Stomach smooth muscle (tissue), 2 donors: ENCODE results near the gene COL27A1.

ENCODE experiments used
- H3K27ac ChIP-seq: one replicate; pipeline ENCODE4 v1.7.0; 2013; ENCODE audit warnings: mild to moderate bottlenecking, low read length, inconsistent platforms
- H3K27me3 ChIP-seq, 2 donors: one replicate each; pipeline ENCODE4 v1.7.0; 2013; ENCODE audit warnings: low read length in 2 of 2; ENCODE audit not compliant: insufficient read depth in 2 of 2, control insufficient read depth in 1 of 2
- H3K36me3 ChIP-seq, 2 donors: one replicate each; pipeline ENCODE4 v1.7.0; 2013; ENCODE audit warnings: low read length in 2 of 2; ENCODE audit not compliant: control insufficient read depth in 2 of 2, insufficient read depth in 2 of 2
- H3K4me1 ChIP-seq: one replicate; pipeline ENCODE4 v1.7.0; 2013; ENCODE audit warnings: low read length; ENCODE audit not compliant: control insufficient read depth, insufficient read depth
- H3K4me3 ChIP-seq, 2 donors: one replicate each; pipeline ENCODE4 v1.7.0; 2013; ENCODE audit warnings: low read length in 2 of 2
- H3K9ac ChIP-seq, 2 donors: one replicate each; pipeline ENCODE4 v1.7.0; 2013; ENCODE audit warnings: low read length in 2 of 2, mild to moderate bottlenecking in 1 of 2
- H3K9me3 ChIP-seq, 2 donors: one replicate each; pipeline ENCODE4 v1.7.0; 2013; ENCODE audit warnings: low read length in 2 of 2; ENCODE audit not compliant: control insufficient read depth in 2 of 2
- donor health status: healthy.
- donor health status: Pancreatic carcinoma.

Gene COL27A1

GRCh38 chr9:114202849-114203248, 47.5 kb downstream of the COL27A1 start:
- peaks cover 0 to 2% of the 10 kb centered on the region in 2 donors for H3K36me3 ChIP-seq

GRCh38 chr9:114203410-114204140, 48.2 kb downstream of the COL27A1 start:
- H3K4me1 ChIP-seq, result peaks cover 31% of the 10 kb centered on the region
- no peak overlapping the region for H3K9ac ChIP-seq
- H3K27me3 ChIP-seq, result no peaks in the 10 kb centered on the region
- no peak overlapping the region for H3K4me3 ChIP-seq
- peaks cover 0 to 2% of the 10 kb centered on the region in 2 donors for H3K36me3 ChIP-seq
- H3K9me3 ChIP-seq, result no peaks in the 10 kb centered on the region
- no peak overlapping the region for H3K27ac ChIP-seq

More at GRCh38 chr9:114202849-114203248, 47.5 kb downstream of the COL27A1 start:
- H3K27me3 ChIP-seq, result no peaks in the 10 kb centered on the region
- no peak overlapping the region for H3K9ac ChIP-seq
- H3K4me1 ChIP-seq, result peaks cover 35% of the 10 kb centered on the region
- no peaks in the 10 kb centered on the region for H3K9me3 ChIP-seq
- no peak overlapping the region for H3K27ac ChIP-seq
- no peak overlapping the region for H3K4me3 ChIP-seq

- Histone ChIP-seq H3K9ac (no peak overlapping the region), H3K36me3 (peaks cover 0 to 2% of the 10 kb centered on the region in 2 donors), H3K27ac (no peak overlapping the region), H3K9me3 (no peaks in the 10 kb centered on the region), H3K4me1 (peaks cover 30% of the 10 kb centered on the region), H3K4me3 (no peak overlapping the region), H3K27me3 (no peaks in the 10 kb centered on the region)
Observed at GRCh38 chr9:114204265-114204664, 48.9 kb downstream of the COL27A1 start.

GRCh38 chr9:114205171-114206015, 50.1 kb downstream of the COL27A1 start:
- Histone ChIP-seq H3K9me3 (no peaks in the 10 kb centered on the region), H3K4me3 (no peak overlapping the region), H3K36me3 (peaks cover 2 to 4% of the 10 kb centered on the region in 2 donors), H3K27me3 (no peaks in the 10 kb centered on the region), H3K9ac (no peak overlapping the region), H3K27ac (no peak overlapping the region), H3K4me1 (peaks cover 30% of the 10 kb centered on the region)

- Histone ChIP-seq H3K27ac (no peak overlapping the region), H3K9me3 (no peaks in the 10 kb centered on the region), H3K36me3 (peaks cover 2 to 4% of the 10 kb centered on the region in 2 donors), H3K4me1 (peaks cover 30% of the 10 kb centered on the region), H3K27me3 (no peaks in the 10 kb centered on the region), H3K9ac (no peak overlapping the region), H3K4me3 (no peak overlapping the region)
Observed at GRCh38 chr9:114206221-114206789, 51.0 kb downstream of the COL27A1 start.

- Histone ChIP-seq H3K4me1 (peaks cover 30% of the 10 kb centered on the region), H3K27me3 (no peaks in the 10 kb centered on the region), H3K27ac (no peak overlapping the region), H3K9ac (no peak overlapping the region), H3K4me3 (no peak overlapping the region), H3K9me3 (no peaks in the 10 kb centered on the region), H3K36me3 (peaks cover 2 to 4% of the 10 kb centered on the region in 2 donors)
Observed at GRCh38 chr9:114207034-114207810, 51.9 kb downstream of the COL27A1 start.

GRCh38 chr9:114207845-114208244, 52.5 kb downstream of the COL27A1 start:
- peaks cover 30% of the 10 kb centered on the region for H3K4me1 ChIP-seq
- H3K9ac ChIP-seq, result no peak overlapping the region
- no peaks in the 10 kb centered on the region for H3K27me3 ChIP-seq
- H3K36me3 ChIP-seq, result peaks cover 0 to 4% of the 10 kb centered on the region in 2 donors
- H3K4me3 ChIP-seq, result no peak overlapping the region
- no peak overlapping the region for H3K27ac ChIP-seq
- no peaks in the 10 kb centered on the region for H3K9me3 ChIP-seq

- Histone ChIP-seq H3K4me3 (no peak overlapping the region), H3K27ac (no peak overlapping the region), H3K9ac (no peak overlapping the region), H3K27me3 (no peaks in the 10 kb centered on the region), H3K36me3 (peaks cover 0 to 4% of the 10 kb centered on the region in 2 donors), H3K9me3 (no peaks in the 10 kb centered on the region), H3K4me1 (peaks cover 34% of the 10 kb centered on the region)
Observed at GRCh38 chr9:114209151-114209550, 53.8 kb downstream of the COL27A1 start.

GRCh38 chr9:114210136-114210535, 54.8 kb downstream of the COL27A1 start:
- Histone ChIP-seq H3K9ac (no peak overlapping the region), H3K4me3 (no peak overlapping the region), H3K27ac (no peak overlapping the region), H3K36me3 (peaks cover 0 to 4% of the 10 kb centered on the region in 2 donors), H3K9me3 (no peaks in the 10 kb centered on the region), H3K4me1 (peaks cover 40% of the 10 kb centered on the region), H3K27me3 (no peaks in the 10 kb centered on the region)

- H3K9me3 ChIP-seq, result no peaks in the 10 kb centered on the region
- H3K4me3 ChIP-seq, result no peak overlapping the region
- no peaks in the 10 kb centered on the region for H3K27me3 ChIP-seq
- H3K9ac ChIP-seq, result no peak overlapping the region
- H3K4me1 ChIP-seq, result peaks cover 40% of the 10 kb centered on the region
- H3K36me3 ChIP-seq, result peaks cover 0 to 4% of the 10 kb centered on the region in 2 donors
- no peak overlapping the region for H3K27ac ChIP-seq
Observed at GRCh38 chr9:114210691-114211276, 55.4 kb downstream of the COL27A1 start.
